Mesodermal cell (in vitro differentiated cells): ENCODE measurements around the gene COPS9.

Source experiments
- H3K27ac ChIP-seq: 2 replicates; pipeline ENCODE4 v1.7.0; 2013; ENCODE audit warnings: mild to moderate bottlenecking, low read depth, low read length, moderate library complexity; ENCODE audit not compliant: severe bottlenecking
- H3K36me3 ChIP-seq: 2 replicates; pipeline ENCODE4 v1.7.1; 2013; ENCODE audit warnings: mild to moderate bottlenecking, low read length, moderate library complexity; ENCODE audit not compliant: control insufficient read depth, insufficient read depth
- H3K4me1 ChIP-seq: one replicate; pipeline ENCODE4 v1.7.1; 2013; ENCODE audit warnings: mild to moderate bottlenecking, low read length; ENCODE audit not compliant: insufficient read depth, control insufficient read depth, poor library complexity, severe bottlenecking
- H3K4me3 ChIP-seq: 2 replicates; pipeline ENCODE4 v1.7.0; 2013; ENCODE audit warnings: low read length, control low read depth, mild to moderate bottlenecking; ENCODE audit not compliant: insufficient read depth, poor library complexity, severe bottlenecking; ENCODE audit errors: extremely low read depth
- H3K9me3 ChIP-seq: 2 replicates; pipeline ENCODE4 v1.7.1; 2013; ENCODE audit warnings: mild to moderate bottlenecking, low read length, moderate library complexity; ENCODE audit not compliant: control insufficient read depth
- WGBS, 2 experiments: methylation state at CpG; one replicate each; pipeline ENCODE4 v1.1.5; 2013; ENCODE audit warnings: missing lambda C conversion rate in 2 of 2; ENCODE audit not compliant: insufficient coverage in 2 of 2; 5-methylcytosine and 5-hydroxymethylcytosine counted together

Gene COPS9

DNA sequence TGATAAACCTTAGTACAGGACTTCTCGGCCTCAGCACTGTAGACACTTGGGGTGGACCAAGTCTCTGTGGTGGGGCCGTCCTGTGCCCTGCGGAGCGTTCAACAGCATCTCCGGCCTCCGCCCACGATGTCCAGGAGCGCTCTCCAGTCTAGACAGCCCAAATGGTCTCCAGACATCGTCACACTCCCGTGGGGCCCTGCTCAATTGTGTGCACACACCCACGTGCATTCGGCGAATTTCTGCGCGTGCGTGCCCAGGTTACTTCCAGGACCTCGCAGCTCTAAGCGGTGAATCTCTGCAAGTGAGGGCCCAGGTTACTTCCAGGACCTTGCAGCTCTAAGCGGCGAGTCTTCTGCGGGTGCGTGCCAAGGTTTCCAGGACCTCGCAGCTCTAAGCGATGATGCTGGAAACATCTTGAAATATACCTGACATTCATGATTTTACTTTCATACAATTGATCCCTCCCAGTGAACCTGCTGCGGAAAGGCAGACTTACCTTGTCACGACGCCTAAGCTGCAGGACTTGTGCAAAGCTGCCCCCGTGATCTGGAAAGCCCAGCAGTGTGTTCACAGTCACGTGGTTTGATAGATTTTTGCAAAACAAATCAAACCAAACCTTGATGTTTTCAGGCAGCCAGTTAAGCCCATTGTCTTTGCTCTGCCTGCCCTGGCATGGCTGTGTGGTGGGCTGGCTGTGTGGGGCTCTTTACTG lies 20.5 kb upstream of the COPS9 start:
- Histone ChIP-seq H3K36me3 (no peaks in the 10 kb centered on the region), H3K27ac (no peak overlapping the region), H3K4me3 (no peak overlapping the region), H3K9me3 (no peaks in the 10 kb centered on the region), H3K4me1 (no peaks in the 10 kb centered on the region)
- WGBS, 2 experiments, result 88 to 91% methylated on average over 28 of the region's 29 CpGs

GRCh38 chr2:240155745-240156390 lies 19.8 kb upstream of the COPS9 start:
- WGBS, 2 experiments, result 93 to 100% methylated on average over 5 to 7 of the region's 13 CpGs
- H3K4me3 ChIP-seq, result no peak overlapping the region
- no peaks in the 10 kb centered on the region for H3K36me3 ChIP-seq
- H3K4me1 ChIP-seq, result no peaks in the 10 kb centered on the region
- no peaks in the 10 kb centered on the region for H3K9me3 ChIP-seq
- H3K27ac ChIP-seq, result no peak overlapping the region

DNA sequence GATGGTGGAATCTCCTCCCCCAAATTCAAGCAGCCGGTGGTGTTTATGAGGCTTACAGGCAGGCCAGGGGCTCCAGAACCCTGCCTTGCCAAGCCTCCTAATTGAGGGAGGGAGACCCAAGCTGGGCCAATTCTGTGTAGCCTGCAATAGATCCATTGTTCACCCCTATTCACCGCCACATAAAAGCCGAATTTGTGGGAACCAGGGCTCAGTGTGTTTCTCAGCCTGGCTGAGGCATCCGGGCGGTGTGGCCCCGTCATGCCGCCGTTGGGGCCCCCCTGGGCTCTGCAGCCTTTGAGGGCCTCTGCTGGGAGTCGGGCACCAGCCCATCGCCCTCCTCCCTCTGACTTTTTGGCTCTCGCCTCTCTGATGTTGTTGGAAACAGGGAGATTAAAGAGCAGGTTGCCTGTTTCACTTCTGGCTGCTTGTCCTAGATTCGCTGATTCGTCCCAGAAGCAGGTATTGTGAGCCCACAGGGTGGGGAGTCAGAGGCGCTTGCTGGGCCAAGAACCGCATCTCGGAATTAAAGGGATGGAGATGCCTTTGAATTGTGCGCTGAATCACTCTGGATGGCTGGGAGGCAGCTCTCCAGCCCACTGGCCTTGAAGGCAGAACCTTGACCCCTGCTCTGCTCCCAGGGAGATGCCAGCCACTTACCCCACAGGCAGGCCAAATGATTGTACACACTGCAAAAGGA lies 19.1 kb upstream of the COPS9 start:
- no peaks in the 10 kb centered on the region for H3K4me1 ChIP-seq
- no peaks in the 10 kb centered on the region for H3K9me3 ChIP-seq
- WGBS, 2 experiments, result 85 to 92% methylated on average over 15 of the region's 17 CpGs
- no peak overlapping the region for H3K4me3 ChIP-seq
- H3K36me3 ChIP-seq, result no peaks in the 10 kb centered on the region
- H3K27ac ChIP-seq, result no peak overlapping the region

GRCh38 chr2:240154606-240155005 lies 18.5 kb upstream of the COPS9 start:
- no peak overlapping the region for H3K4me3 ChIP-seq
- 82 to 92% methylated on average over 5 to 8 of the region's 8 CpGs for WGBS, 2 experiments
- H3K9me3 ChIP-seq, result no peaks in the 10 kb centered on the region
- H3K36me3 ChIP-seq, result no peaks in the 10 kb centered on the region
- no peaks in the 10 kb centered on the region for H3K4me1 ChIP-seq
- H3K27ac ChIP-seq, result no peak overlapping the region

GRCh38 chr2:240153418-240153817 lies 17.3 kb upstream of the COPS9 start:
- Histone ChIP-seq H3K4me1 (no peaks in the 10 kb centered on the region), H3K9me3 (no peaks in the 10 kb centered on the region), H3K4me3 (no peak overlapping the region), H3K36me3 (no peaks in the 10 kb centered on the region), H3K27ac (no peak overlapping the region)
- WGBS, 2 experiments, result no CpG with 5 or more reads among the region's 3 CpGs

- Histone ChIP-seq H3K4me1 (no peaks in the 10 kb centered on the region), H3K27ac (no peak overlapping the region), H3K4me3 (no peak overlapping the region), H3K36me3 (no peaks in the 10 kb centered on the region), H3K9me3 (no peaks in the 10 kb centered on the region)
- 81 to 87% methylated on average over 6 to 12 of the region's 15 CpGs for WGBS, 2 experiments
Measured at GRCh38 chr2:240151477-240152031, 15.4 kb upstream of the COPS9 start.

DNA sequence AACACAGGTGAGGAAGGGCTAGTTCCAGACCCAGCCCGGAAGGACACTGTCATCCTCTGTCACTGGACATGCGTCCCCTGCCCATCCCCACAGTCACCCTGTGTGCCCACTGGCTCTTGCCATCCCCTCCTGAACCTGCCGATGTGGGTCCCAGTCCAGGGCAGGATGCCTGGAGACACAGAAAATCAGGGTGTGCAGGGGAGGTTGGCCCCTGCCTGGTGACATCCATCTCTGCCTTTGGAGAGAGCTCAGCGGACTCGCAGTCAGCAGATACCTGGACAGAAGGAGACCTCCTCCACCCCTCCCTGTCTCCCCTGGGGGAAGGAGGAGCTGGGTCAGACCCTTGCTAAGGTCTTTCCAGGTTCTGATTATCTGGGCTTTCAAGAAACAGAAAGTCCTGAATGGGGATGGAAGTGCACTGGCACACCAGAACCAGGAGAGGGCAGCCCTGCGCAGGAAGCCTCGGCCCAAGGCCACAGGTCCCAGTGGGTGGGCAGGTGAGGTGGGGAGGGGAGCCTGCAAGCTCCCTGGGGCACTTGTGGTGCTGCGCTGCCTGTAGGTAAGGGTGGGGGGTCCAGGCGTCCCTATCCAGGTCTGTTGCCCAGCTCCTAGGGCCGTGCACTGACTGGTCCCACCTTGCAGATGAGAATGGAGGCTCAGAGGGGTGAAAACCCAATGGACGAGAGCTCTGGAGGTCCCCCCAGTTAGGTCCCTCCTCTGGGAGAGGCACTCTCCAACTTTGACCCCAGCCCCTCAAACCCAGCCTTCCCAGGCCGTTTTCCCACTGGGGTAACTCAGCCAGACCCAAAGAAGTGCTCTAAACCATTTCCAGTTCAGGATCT lies 14.1 kb upstream of the COPS9 start:
- 29 to 31% methylated on average over 8 of the region's 12 CpGs for WGBS, 2 experiments
- H3K36me3 ChIP-seq, result no peaks in the 10 kb centered on the region
- no peaks in the 10 kb centered on the region for H3K4me1 ChIP-seq
- no peaks in the 10 kb centered on the region for H3K9me3 ChIP-seq
- H3K27ac ChIP-seq, result no peak overlapping the region
- no peak overlapping the region for H3K4me3 ChIP-seq

DNA sequence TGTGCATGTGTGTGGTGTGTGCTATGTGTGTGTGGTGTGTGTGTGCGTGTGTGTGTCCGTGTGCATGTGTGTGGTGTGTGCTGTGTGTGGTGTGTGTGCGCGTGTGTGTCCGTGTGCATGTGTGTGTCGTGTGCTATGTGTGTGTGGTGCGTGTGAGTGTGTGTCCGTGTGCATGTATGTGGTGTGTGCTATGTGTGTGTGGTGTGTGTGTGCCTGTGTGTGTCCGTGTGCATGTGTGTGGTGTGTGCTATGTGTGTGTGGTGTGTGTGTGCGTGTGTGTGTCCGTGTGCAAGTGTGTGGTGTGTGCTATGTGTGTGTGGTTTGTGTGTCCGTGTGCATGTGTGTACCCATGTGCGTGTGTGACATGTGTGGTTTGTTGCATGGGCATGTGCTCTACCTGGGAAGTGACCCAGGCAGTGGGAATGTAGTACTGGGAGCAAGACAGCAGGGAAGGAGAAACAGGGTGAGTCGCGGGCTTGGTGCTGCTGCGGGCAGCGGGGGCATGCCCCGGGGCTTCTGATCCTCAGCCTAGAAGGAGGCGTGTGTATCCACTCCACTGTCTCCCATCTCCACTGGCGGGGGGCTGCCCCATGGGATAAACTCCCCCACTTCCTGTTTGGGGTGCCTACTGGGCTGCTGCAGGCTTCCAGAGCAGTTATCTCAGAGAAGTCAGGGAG lies 11.9 kb upstream of the COPS9 start:
- WGBS, 2 experiments, result 88 to 89% methylated on average over 10 to 13 of the region's 20 CpGs
- H3K9me3 ChIP-seq, result no peaks in the 10 kb centered on the region
- no peak overlapping the region for H3K4me3 ChIP-seq

DNA sequence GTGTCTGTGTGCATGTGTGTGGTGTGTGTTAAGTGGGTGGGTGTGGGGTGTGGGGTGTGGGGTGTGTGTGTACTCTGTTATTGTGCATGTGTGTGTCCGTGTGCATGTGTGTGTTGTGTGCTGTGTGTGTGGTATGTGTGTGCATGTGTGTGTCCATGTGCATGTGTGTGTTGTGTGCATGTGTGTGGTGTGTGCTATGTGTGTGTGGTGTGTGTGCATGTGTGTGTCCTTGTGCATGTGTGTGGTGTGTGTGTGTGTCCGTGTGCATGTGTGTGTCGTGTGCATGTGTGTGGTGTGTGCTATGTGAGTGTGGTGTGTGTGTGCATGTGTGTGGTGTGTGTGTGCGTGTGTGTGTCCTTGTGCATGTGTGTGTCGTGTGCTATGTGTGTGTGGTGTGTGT lies 11.3 kb upstream of the COPS9 start:
- H3K36me3 ChIP-seq, result no peaks in the 10 kb centered on the region
- H3K9me3 ChIP-seq, result no peaks in the 10 kb centered on the region
- no peak overlapping the region for H3K27ac ChIP-seq
- no peak overlapping the region for H3K4me3 ChIP-seq
- H3K4me1 ChIP-seq, result peaks cover 7% of the 10 kb centered on the region
- WGBS, 2 experiments, result 92 to 93% methylated on average over 5 of the region's 5 CpGs

More for the DNA sequence above, 11.9 kb upstream of the COPS9 start:
- Histone ChIP-seq H3K27ac (no peak overlapping the region), H3K36me3 (no peaks in the 10 kb centered on the region), H3K4me1 (peaks cover 7% of the 10 kb centered on the region)
